K562 (cell line): ENCODE data around the gene CCT7. TPM values are rescaled to one million over a fixed set of nuclear protein-coding genes. Genes with fewer than 3 reads are reported as not detected.

Experiments used
- ATAC-seq: fragments of 200-7000 bp; cut with Tn5 transposase; 3 replicates; pipeline ENCODE4 v1.9.1; 2020; ENCODE audit warnings: moderate library complexity
- BruUV-seq: library from RNA; stranded (reverse); fragments of 400-500 nt; replicated peaks from 2 replicates; lab custom pipeline; 2021; lab: Mats Ljungman, UMichigan
- CTCF ChIA-PET: fragments of 300-600 bp; formaldehyde crosslinking; extraction: SDS; loops from one replicate; lab custom pipeline; 2021; ENCODE audit warnings: low intra/inter-chr PET ratio; lab: Yijun Ruan, JAX
- POLR2A ChIA-PET: fragments of 300-600, 350-650 bp; sonication (Branson Sonifier 250); formaldehyde crosslinking; extraction: SDS; loops from one replicate; lab custom pipeline; 2021; ENCODE audit warnings: antibody characterized with exemption, inconsistent platforms; lab: Yijun Ruan, JAX
- DNase-seq, 4 experiments: peaks; one replicate each; pipeline versions ENCODE4 v3.0.0 to v3.0.0-alpha.2; 2011 to 2018; ENCODE audit warnings: low spot score in 3 of 4, mixed read lengths in 3 of 4; ENCODE audit errors: extremely low read depth in 1 of 4
- FAIRE-seq: peaks from 2 replicates; lab custom pipeline; 2011; peaks lifted over from hg19 to GRCh38; lab: Jason Lieb, UNC
- H2AFZ ChIP-seq: 2 replicates; pipeline ENCODE4 v1.6.0; 2011; ENCODE audit warnings: low read depth, low read length, control low read depth, inconsistent platforms
- H3K27ac ChIP-seq: fragments of 200-600 bp; 3 replicates; pipeline ENCODE4 v1.8.0; 2011; ENCODE audit warnings: low read depth, mild to moderate bottlenecking, control low read depth, inconsistent platforms, low read length, moderate library complexity, mixed read lengths; ENCODE audit errors: extremely low read depth
- H3K27me3 ChIP-seq, 2 experiments: fragments of 300-600 bp in 1 of 2; 2 replicates in 1 of 2; 3 replicates in 1 of 2; pipeline versions ENCODE4 v1.6.0 to v1.8.0; 2011; ENCODE audit warnings: inconsistent platforms in 2 of 2, low read length in 2 of 2, mild to moderate bottlenecking in 1 of 2, mixed read lengths in 1 of 2, moderate library complexity in 1 of 2; ENCODE audit not compliant: control insufficient read depth in 2 of 2, insufficient read depth in 2 of 2
- H3K36me3 ChIP-seq: fragments of 300-600 bp; 3 replicates; pipeline ENCODE4 v1.8.0; 2011; ENCODE audit warnings: mild to moderate bottlenecking, low read length, inconsistent platforms; ENCODE audit not compliant: control insufficient read depth, insufficient read depth
- H3K4me1 ChIP-seq, 2 experiments: fragments of 200-600 bp in 1 of 2; replicated peaks in 1 of 2; 2 replicates in 1 of 2; 3 replicates in 1 of 2; pipeline versions ENCODE4 v1.5.1 to v1.8.0; 2011; ENCODE audit warnings: inconsistent platforms in 2 of 2, low read length in 2 of 2, mild to moderate bottlenecking in 1 of 2, mixed read lengths in 1 of 2, moderate library complexity in 1 of 2; ENCODE audit not compliant: control insufficient read depth in 2 of 2, insufficient read depth in 2 of 2
- H3K4me2 ChIP-seq: 2 replicates; pipeline ENCODE4 v1.6.1; 2011; ENCODE audit warnings: low read length, control low read depth, inconsistent platforms, mixed read lengths; ENCODE audit not compliant: insufficient read depth
- H3K4me3 ChIP-seq: fragments of 200-600 bp; sonication (generic), shearing (Covaris generic); 2 replicates; pipeline ENCODE4 v1.5.1; 2016; ENCODE audit warnings: control low read depth, inconsistent platforms
- H3K79me2 ChIP-seq: fragments of 200-600 bp; 3 replicates; pipeline ENCODE4 v1.8.0; 2011; ENCODE audit warnings: low read length, inconsistent platforms; ENCODE audit not compliant: control insufficient read depth, insufficient read depth
- H3K9ac ChIP-seq, 2 experiments: 2 replicates each; pipeline versions ENCODE4 v1.6.0 to v1.6.1; 2011; ENCODE audit warnings: low read depth in 2 of 2, low read length in 2 of 2, control low read depth in 1 of 2, inconsistent platforms in 1 of 2, mild to moderate bottlenecking in 1 of 2, mixed read lengths in 1 of 2; ENCODE audit not compliant: insufficient read depth in 1 of 2
- H3K9me1 ChIP-seq: one replicate; pipeline ENCODE4 v1.6.0; 2011; ENCODE audit warnings: inconsistent platforms, mild to moderate bottlenecking, low read length, moderate library complexity; ENCODE audit not compliant: control insufficient read depth, insufficient read depth
- H3K9me3 ChIP-seq: replicated peaks from 2 replicates; pipeline ENCODE4 v1.5.1; 2011; ENCODE audit warnings: low read depth, low read length, inconsistent platforms; ENCODE audit not compliant: control insufficient read depth, insufficient read depth
- H4K20me1 ChIP-seq: replicated peaks from 2 replicates; pipeline ENCODE4 v1.6.1; 2011; ENCODE audit warnings: low read length, inconsistent platforms, mixed read lengths; ENCODE audit not compliant: control insufficient read depth, insufficient read depth
- CEBPG ChIP-seq, 3 experiments: fragments of 200-800 bp in 1 of 3; sonication (Bioruptor generic) in 1 of 3; sonication (generic) in 1 of 3; formaldehyde crosslinking in 1 of 3; IDR thresholded peaks in 2 of 3; conservative IDR thresholded peaks in 1 of 3; 2 replicates each; pipeline versions ENCODE4 v1.6.1 to v1.8.0; 2016 to 2022; ENCODE audit warnings: missing compliant biosample characterization in 2 of 3, missing genetic modification characterization in 2 of 3, mild to moderate bottlenecking in 1 of 3, missing genetic modification reagents in 1 of 3
- COPS2 ChIP-seq: fragments of 450-650 bp; conservative IDR thresholded peaks from 2 replicates; pipeline ENCODE4 v1.6.1; 2016; ENCODE audit warnings: mild to moderate bottlenecking, moderate library complexity
- ELF2 ChIP-seq: fragments of 250-450 bp; sonication (Bioruptor Pico); IDR thresholded peaks from 2 replicates; pipeline ENCODE4 v1.5.0; 2021; ENCODE audit warnings: mild to moderate bottlenecking
- ESRRA ChIP-seq: fragments of 450-650 bp; IDR thresholded peaks from 2 replicates; pipeline ENCODE4 v1.6.1; 2014; ENCODE audit warnings: low read depth, mild to moderate bottlenecking, moderate library complexity, borderline replicate concordance
- ETS2 ChIP-seq: IDR thresholded peaks from 2 replicates; pipeline ENCODE4 v1.6.1; 2016; ENCODE audit warnings: borderline replicate concordance, missing genetic modification characterization, mild to moderate bottlenecking, moderate library complexity, missing compliant biosample characterization; ENCODE audit not compliant: poor library complexity, severe bottlenecking
- KAT8 ChIP-seq: fragments of 450-650 bp; IDR thresholded peaks from 2 replicates; pipeline ENCODE4 v1.6.1; 2016; ENCODE audit warnings: low read depth, mild to moderate bottlenecking
- MIER1 ChIP-seq: fragments of 450-650 bp; IDR thresholded peaks from 2 replicates; pipeline ENCODE4 v1.6.1; 2016; ENCODE audit warnings: antibody characterized with exemption, mild to moderate bottlenecking, low read depth
- NFE2 ChIP-seq: IDR thresholded peaks from 2 replicates; pipeline ENCODE4 v1.6.1; 2014; ENCODE audit warnings: antibody characterized with exemption, low read depth
- RBM17 ChIP-seq: fragments of 200-400 bp; formaldehyde crosslinking; IDR thresholded peaks from 2 replicates; pipeline ENCODE4 v1.6.1; 2017; ENCODE audit warnings: low read depth, mild to moderate bottlenecking, low read length, borderline replicate concordance
- RBM25 ChIP-seq: fragments of 200-400 bp; formaldehyde crosslinking; IDR thresholded peaks from 2 replicates; pipeline ENCODE4 v1.6.1; 2018; ENCODE audit warnings: low read length, low read depth, moderate library complexity; ENCODE audit not compliant: severe bottlenecking
- ZBTB17 ChIP-seq: fragments of 450-650 bp; formaldehyde crosslinking; IDR thresholded peaks from 2 replicates; pipeline ENCODE4 v1.4.0; 2020; ENCODE audit warnings: mild to moderate bottlenecking
- WGBS: fragments of 100-300 bp; shearing (Covaris generic); methylation state at CpG from one replicate; pipeline ENCODE4 v1.1.6; 2016; ENCODE audit warnings: low coverage, mixed read lengths; ENCODE audit not compliant: insufficient coverage; ENCODE audit errors: missing lambda C conversion rate; 5-methylcytosine and 5-hydroxymethylcytosine counted together
- in situ Hi-C: fragments of 300-500 bp; cut with MboI; formaldehyde crosslinking; loops from 4 replicates; pipeline ENCODE4 v1.15.0; 2018; ENCODE audit warnings: inconsistent platforms, mixed read lengths
- intact Hi-C: fragments of 100-400 bp; cut with micrococcal nuclease; formaldehyde crosslinking; loops from 2 replicates; pipeline ENCODE4 v1.14.2; 2022
- polyA plus RNA-seq, 8 experiments: library from polyadenylated mRNA; depleted of rRNA in 4 of 8; stranded (reverse) in 5 of 8; unstranded in 3 of 8; fragments of >200 nt; fragmentation: Nextera tagmentation in 2 of 8; fragmentation: Illumina TruSeq in 1 of 8; extraction: Ambion mirVana in 2 of 8; extraction: Trizol in 1 of 8; gene quantifications; 2 replicates each; pipeline versions ENCODE4 v1.2.1 to v1.2.3, GENCODE V29; 2011 to 2014; ENCODE audit warnings: inconsistent platforms in 1 of 8, missing spikeins in 1 of 8
- total RNA-seq, 7 experiments: library from RNA; depleted of rRNA in 6 of 7; stranded (reverse); fragments of >200 nt in 6 of 7; fragmentation: Illumina TruSeq in 2 of 7; extraction: Trizol in 2 of 7; gene quantifications; 2 replicates each; pipeline versions ENCODE4 v1.2.1 to v1.2.3, GENCODE V29; 2011 to 2021; ENCODE audit warnings: low replicate concordance in 1 of 7
- TF ChIP-seq, protein P1 (sequence below), 2 experiments: IDR thresholded peaks; 2 replicates each; pipeline ENCODE4 v1.6.1; 2011; ENCODE audit warnings: borderline replicate concordance in 1 of 2, control low read depth in 1 of 2, low read depth in 1 of 2, low read length in 1 of 2, mild to moderate bottlenecking in 1 of 2, mixed read lengths in 1 of 2, moderate library complexity in 1 of 2; ENCODE audit not compliant: insufficient read depth in 1 of 2, insufficient read length in 1 of 2, poor library complexity in 1 of 2, severe bottlenecking in 1 of 2; ENCODE audit errors: extremely low read depth in 1 of 2
- TF ChIP-seq, protein P2 (sequence below): fragments of 200-400 bp; formaldehyde crosslinking; IDR thresholded peaks from 2 replicates; pipeline ENCODE4 v1.6.1; 2017; ENCODE audit warnings: mild to moderate bottlenecking, low read depth, low read length, moderate library complexity
- TF ChIP-seq, protein P3 (sequence below): sonication (generic); formaldehyde crosslinking; IDR thresholded peaks from 2 replicates; pipeline ENCODE4 v1.8.0; 2023; ENCODE audit warnings: mild to moderate bottlenecking, missing genetic modification reagents

The CCT7 gene
- total and polyA plus RNA-seq, 9 of the 15 experiments (the other 6 are each of a cell fraction or from before 2014, with no cell fraction given) = 326 to 856 (median 638) TPM

DNA sequence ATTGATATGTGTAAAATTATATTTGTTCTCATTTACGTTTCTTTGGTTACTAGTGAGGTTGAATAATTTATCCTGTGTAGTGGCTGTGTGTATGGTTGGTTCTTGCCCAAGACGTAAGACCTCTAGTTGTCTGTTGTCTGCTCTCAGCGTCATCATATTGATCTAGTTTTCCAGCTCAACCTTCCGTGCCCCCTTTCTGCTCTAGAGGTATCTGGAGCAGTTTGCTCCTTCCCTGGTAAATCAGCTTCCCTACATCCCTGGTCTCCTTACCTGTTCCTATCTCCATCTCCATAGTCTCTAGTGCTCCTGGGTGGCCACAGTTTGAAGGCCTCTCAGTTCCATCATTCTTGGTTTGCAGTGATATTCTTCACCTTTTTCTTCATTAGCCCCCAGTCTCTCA, 18.9 kb upstream of the CCT7 start (continued):
- TF ChIP-seq ESRRA = no peak
- TF ChIP-seq MIER1 = no peak
- no peak for TF ChIP-seq ETS2 (tag)
- no peak for TF ChIP-seq ZBTB17
- no peak for TF ChIP-seq RBM25
- TF ChIP-seq RBM17 = no peak
- no peak for TF ChIP-seq KAT8
- TF ChIP-seq NFE2 = no peak
- TF ChIP-seq, protein P1, sequence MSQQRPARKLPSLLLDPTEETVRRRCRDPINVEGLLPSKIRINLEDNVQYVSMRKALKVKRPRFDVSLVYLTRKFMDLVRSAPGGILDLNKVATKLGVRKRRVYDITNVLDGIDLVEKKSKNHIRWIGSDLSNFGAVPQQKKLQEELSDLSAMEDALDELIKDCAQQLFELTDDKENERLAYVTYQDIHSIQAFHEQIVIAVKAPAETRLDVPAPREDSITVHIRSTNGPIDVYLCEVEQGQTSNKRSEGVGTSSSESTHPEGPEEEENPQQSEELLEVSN (IDR thresholded peaks at IDR 0.05; ENCODE audit: borderline replicate concordance in 1 of 2, extremely low read depth in 1 of 2, insufficient read depth in 1 of 2, insufficient read length in 1 of 2, low read depth in 1 of 2, low read length in 1 of 2, poor library complexity in 1 of 2, severe bottlenecking in 1 of 2) = no peak

DNA sequence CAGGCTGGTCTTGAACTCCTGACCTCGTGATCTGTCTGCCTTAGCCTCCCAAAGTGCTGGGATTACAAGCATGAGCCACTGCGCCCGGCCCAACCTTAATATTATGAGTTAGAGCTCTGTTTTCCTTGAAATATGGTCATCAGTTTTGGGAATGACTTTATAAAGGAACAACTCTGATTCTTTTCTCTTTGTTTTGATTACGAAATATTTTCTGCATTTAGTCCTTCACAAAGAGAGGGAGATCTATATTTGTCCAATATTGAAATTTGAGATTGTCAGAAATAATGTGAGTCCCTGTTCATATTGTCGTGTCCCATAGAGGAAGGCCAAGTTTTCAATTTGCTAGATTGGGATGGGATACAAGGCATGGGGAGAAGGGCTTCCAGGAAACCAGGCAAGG, 16.9 kb upstream of the CCT7 start:
- H3K79me2 ChIP-seq = peaks cover 39% of the 10 kb centered on the region
- POLR2A ChIA-PET = interaction anchor here (4.1 kb wide), 1 partner anchor 11 kb away, joined by 25 read pairs; no protein-coding TSS in a partner anchor
- WGBS = 76% methylated on average over 5 of the region's 5 CpGs
- TF ChIP-seq COPS2 = no peak
- no peak for TF ChIP-seq ELF2 (CRISPR knock-in tag)
- TF ChIP-seq, protein P2, sequence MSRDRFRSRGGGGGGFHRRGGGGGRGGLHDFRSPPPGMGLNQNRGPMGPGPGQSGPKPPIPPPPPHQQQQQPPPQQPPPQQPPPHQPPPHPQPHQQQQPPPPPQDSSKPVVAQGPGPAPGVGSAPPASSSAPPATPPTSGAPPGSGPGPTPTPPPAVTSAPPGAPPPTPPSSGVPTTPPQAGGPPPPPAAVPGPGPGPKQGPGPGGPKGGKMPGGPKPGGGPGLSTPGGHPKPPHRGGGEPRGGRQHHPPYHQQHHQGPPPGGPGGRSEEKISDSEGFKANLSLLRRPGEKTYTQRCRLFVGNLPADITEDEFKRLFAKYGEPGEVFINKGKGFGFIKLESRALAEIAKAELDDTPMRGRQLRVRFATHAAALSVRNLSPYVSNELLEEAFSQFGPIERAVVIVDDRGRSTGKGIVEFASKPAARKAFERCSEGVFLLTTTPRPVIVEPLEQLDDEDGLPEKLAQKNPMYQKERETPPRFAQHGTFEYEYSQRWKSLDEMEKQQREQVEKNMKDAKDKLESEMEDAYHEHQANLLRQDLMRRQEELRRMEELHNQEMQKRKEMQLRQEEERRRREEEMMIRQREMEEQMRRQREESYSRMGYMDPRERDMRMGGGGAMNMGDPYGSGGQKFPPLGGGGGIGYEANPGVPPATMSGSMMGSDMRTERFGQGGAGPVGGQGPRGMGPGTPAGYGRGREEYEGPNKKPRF = no peak
- TF ChIP-seq, protein P3, sequence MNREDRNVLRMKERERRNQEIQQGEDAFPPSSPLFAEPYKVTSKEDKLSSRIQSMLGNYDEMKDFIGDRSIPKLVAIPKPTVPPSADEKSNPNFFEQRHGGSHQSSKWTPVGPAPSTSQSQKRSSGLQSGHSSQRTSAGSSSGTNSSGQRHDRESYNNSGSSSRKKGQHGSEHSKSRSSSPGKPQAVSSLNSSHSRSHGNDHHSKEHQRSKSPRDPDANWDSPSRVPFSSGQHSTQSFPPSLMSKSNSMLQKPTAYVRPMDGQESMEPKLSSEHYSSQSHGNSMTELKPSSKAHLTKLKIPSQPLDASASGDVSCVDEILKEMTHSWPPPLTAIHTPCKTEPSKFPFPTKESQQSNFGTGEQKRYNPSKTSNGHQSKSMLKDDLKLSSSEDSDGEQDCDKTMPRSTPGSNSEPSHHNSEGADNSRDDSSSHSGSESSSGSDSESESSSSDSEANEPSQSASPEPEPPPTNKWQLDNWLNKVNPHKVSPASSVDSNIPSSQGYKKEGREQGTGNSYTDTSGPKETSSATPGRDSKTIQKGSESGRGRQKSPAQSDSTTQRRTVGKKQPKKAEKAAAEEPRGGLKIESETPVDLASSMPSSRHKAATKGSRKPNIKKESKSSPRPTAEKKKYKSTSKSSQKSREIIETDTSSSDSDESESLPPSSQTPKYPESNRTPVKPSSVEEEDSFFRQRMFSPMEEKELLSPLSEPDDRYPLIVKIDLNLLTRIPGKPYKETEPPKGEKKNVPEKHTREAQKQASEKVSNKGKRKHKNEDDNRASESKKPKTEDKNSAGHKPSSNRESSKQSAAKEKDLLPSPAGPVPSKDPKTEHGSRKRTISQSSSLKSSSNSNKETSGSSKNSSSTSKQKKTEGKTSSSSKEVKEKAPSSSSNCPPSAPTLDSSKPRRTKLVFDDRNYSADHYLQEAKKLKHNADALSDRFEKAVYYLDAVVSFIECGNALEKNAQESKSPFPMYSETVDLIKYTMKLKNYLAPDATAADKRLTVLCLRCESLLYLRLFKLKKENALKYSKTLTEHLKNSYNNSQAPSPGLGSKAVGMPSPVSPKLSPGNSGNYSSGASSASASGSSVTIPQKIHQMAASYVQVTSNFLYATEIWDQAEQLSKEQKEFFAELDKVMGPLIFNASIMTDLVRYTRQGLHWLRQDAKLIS (CRISPR knock-in tag) = no peak
- no peak for TF ChIP-seq CEBPG (CRISPR knock-in tag; IDR thresholded peaks at IDR 0.05)
- peak; percentile 36 to 42; a peak in 1 of 4 replicates for TF ChIP-seq CEBPG (tag; conservative IDR thresholded peaks at IDR 0.05 in 1 of 2, IDR thresholded peaks at IDR 0.05 in 1 of 2)

More for the DNA sequence above, 16.9 kb upstream of the CCT7 start:
- Histone ChIP-seq H3K27ac (no peak overlapping the region), H3K4me2 (no peak overlapping the region), H3K27me3 (no peaks in the 10 kb centered on the region), H3K9ac (no peak overlapping the region), H3K9me3 (no peaks in the 10 kb centered on the region), H3K9me1 (no peaks in the 10 kb centered on the region), H3K36me3 (peaks cover 36% of the 10 kb centered on the region; the same call in 2 of the 3 replicates), H2AFZ (no peak overlapping the region), H4K20me1 (no peaks in the 10 kb centered on the region), H3K4me3 (no peak overlapping the region), H3K4me1 (peaks cover 13 to 15% of the 10 kb centered on the region in 2 experiments; a peak in 4 of 5 replicates)
- intact Hi-C loops (no loop called here), in situ Hi-C loops (no loop called here)
- FAIRE-seq = no peak
- no peak for DNase-seq
- CTCF ChIA-PET = no interaction called here
- BruUV-seq = no TSS peak
- no peak for ATAC-seq
